Peyer's patch (tissue), 4 donors: Measurements from ENCODE around the gene TNIK.

Source experiments
- CTCF ChIP-seq, 6 experiments: fragments of 450-650 bp in 4 of 6; fragments of 200-600 bp in 2 of 6; sonication (generic) in 1 of 6; IDR thresholded peaks; one replicate each; pipeline ENCODE4 v1.5.1; 2017 to 2019; ENCODE audit warnings: antibody characterized with exemption in 6 of 6, mild to moderate bottlenecking in 3 of 6, moderate library complexity in 1 of 6
- POLR2A ChIP-seq, 2 donors: fragments of 450-650 bp; IDR thresholded peaks; one replicate each; pipeline ENCODE4 v1.5.1; 2017; ENCODE audit warnings: antibody characterized with exemption in 2 of 2, mild to moderate bottlenecking in 2 of 2, moderate library complexity in 2 of 2

GRCh38 chr3:171495413-171495812 is 35.2 kb upstream of the TNIK start:
- TF ChIP-seq CTCF (IDR thresholded peaks at IDR 0.05): no peak
- TF ChIP-seq POLR2A (IDR thresholded peaks at IDR 0.05): no peak
